ENCODE data around the gene LHX4. TPM values are rescaled to one million over a fixed set of nuclear protein-coding genes. Genes with fewer than 3 reads are reported as not detected.

LHX4 gene
- total and polyA plus RNA-seq, 2 of the 13 experiments (the other 11 are each of a cell fraction or from before 2014, with no cell fraction given), result 0.03 to 0.07 TPM

- TF ChIP-seq YEATS4 (CRISPR knock-in tag; IDR thresholded peaks at IDR 0.05; ENCODE audit: borderline replicate concordance) (no peak), NKX3-1 (CRISPR knock-in tag; IDR thresholded peaks at IDR 0.05) (no peak), SMYD3 (CRISPR knock-in tag; IDR thresholded peaks at IDR 0.05) (no peak), SYNCRIP (IDR thresholded peaks at IDR 0.05; ENCODE audit: insufficient read depth, low read depth, low read length) (no peak)
- TF ChIP-seq, protein P1, sequence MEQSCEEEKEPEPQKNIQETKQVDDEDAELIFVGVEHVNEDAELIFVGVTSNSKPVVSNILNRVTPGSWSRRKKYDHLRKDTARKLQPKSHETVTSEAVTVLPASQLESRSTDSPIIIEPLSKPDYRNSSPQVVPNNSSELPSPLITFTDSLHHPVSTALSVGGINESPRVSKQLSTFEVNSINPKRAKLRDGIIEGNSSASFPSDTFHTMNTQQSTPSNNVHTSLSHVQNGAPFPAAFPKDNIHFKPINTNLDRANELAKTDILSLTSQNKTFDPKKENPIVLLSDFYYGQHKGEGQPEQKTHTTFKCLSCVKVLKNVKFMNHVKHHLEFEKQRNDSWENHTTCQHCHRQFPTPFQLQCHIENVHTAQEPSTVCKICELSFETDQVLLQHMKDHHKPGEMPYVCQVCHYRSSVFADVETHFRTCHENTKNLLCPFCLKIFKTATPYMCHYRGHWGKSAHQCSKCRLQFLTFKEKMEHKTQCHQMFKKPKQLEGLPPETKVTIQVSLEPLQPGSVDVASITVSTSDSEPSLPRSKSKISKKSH (CRISPR knock-in tag; IDR thresholded peaks at IDR 0.05; ENCODE audit: borderline replicate concordance), result no peak
- TF ChIP-seq, protein P2, sequence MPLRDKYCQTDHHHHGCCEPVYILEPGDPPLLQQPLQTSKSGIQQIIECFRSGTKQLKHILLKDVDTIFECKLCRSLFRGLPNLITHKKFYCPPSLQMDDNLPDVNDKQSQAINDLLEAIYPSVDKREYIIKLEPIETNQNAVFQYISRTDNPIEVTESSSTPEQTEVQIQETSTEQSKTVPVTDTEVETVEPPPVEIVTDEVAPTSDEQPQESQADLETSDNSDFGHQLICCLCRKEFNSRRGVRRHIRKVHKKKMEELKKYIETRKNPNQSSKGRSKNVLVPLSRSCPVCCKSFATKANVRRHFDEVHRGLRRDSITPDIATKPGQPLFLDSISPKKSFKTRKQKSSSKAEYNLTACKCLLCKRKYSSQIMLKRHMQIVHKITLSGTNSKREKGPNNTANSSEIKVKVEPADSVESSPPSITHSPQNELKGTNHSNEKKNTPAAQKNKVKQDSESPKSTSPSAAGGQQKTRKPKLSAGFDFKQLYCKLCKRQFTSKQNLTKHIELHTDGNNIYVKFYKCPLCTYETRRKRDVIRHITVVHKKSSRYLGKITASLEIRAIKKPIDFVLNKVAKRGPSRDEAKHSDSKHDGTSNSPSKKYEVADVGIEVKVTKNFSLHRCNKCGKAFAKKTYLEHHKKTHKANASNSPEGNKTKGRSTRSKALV (CRISPR knock-in tag; IDR thresholded peaks at IDR 0.05), result no peak
Measured at GRCh38 chr1:180227861-180228647, 2.0 kb upstream of the LHX4 start (continued).

- intact Hi-C loops (cut with micrococcal nuclease; ENCODE audit: unreplicated experiment), result no loop called here
- 49% methylated on average over 4 of the region's 57 CpGs for WGBS (ENCODE audit: low lambda C conversion rate)
- no TSS peak for BruUV-seq (replicated peaks)
- ChIA-PET CTCF (ENCODE audit: low intra/inter-chr PET ratio, low total read pairs) (no interaction called here), POLR2A (no interaction called here)
- Histone ChIP-seq H3K9me3 (ENCODE audit: low read length) (no peaks in the 10 kb centered on the region), H3K79me2 (ENCODE audit: insufficient read depth, low read length) (no peaks in the 10 kb centered on the region), H3K9ac (ENCODE audit: insufficient read depth, low read depth, low read length) (no peak overlapping the region), H3K4me1 (ENCODE audit: insufficient read depth, low read length) (peaks cover 28% of the 10 kb centered on the region), H2AFZ (ENCODE audit: low read length) (no peak overlapping the region), H3K4me2 (ENCODE audit: low read depth, low read length) (peak overlapping the region; percentile 81), H3K36me3 (replicated peaks in 1 of 2; ENCODE audit: control insufficient read depth in 1 of 2, insufficient read depth in 2 of 2, low read length in 2 of 2) (no peaks in the 10 kb centered on the region), H3K27me3 (ENCODE audit: control insufficient read depth in 1 of 2, insufficient read depth in 2 of 2, low read length in 2 of 2) (peaks cover 15 to 73% of the 10 kb centered on the region in 2 experiments), H4K20me1 (ENCODE audit: insufficient read depth, low read length) (peaks cover 8% of the 10 kb centered on the region; the same call in 1 of the 2 replicates), H3K27ac (ENCODE audit: extremely low read length, insufficient read depth, low read length) (no peak overlapping the region), H3K4me3 (replicated peaks in 1 of 3; ENCODE audit: insufficient read depth in 1 of 3, low read depth in 2 of 3, low read length in 3 of 3) (peak overlapping the region; percentile 58 to 69 (median 59); a peak in 5 of 6 replicates)
- in situ Hi-C loops (cut with HindIII; ENCODE audit: extremely low pct_ligation_motif_present, low pct_unique_long_range_greater_than_20kb), result no loop called here
- no peak for FAIRE-seq
- DNase-seq (ENCODE audit: low spot score), result no peak
- ATAC-seq, result peak; percentile 35
- TF ChIP-seq ZSCAN21 (CRISPR knock-in tag; IDR thresholded peaks at IDR 0.05; ENCODE audit: borderline replicate concordance) (no peak), CHCHD3 (CRISPR knock-in tag; IDR thresholded peaks at IDR 0.05) (peak; percentile 46; the same call in 1 of the 2 replicates), RNF2 (conservative IDR thresholded peaks at IDR 0.05; ENCODE audit: low read depth) (peak; percentile 50; the same call in 1 of the 2 replicates), ZNF687 (CRISPR knock-in tag; IDR thresholded peaks at IDR 0.05) (peak; percentile 64), TFDP2 (CRISPR knock-in tag; IDR thresholded peaks at IDR 0.05) (peak; percentile 64; the same call in 1 of the 2 replicates)
Measured at GRCh38 chr1:180228648-180229482, 1.2 kb upstream of the LHX4 start.
